K562 (cell line): ENCODE results near the gene SVEP1.

Experiments used
- CHD1 ChIP-seq: fragments of 200-600 bp; sonication (generic); IDR thresholded peaks from one replicate; pipeline ENCODE4 v1.6.1; 2012; ENCODE audit warnings: mild to moderate bottlenecking, moderate library complexity, low read length, inconsistent platforms
- KDM2B ChIP-seq: fragments of 250-450 bp; sonication (Bioruptor Pico); IDR thresholded peaks from 2 replicates; pipeline ENCODE4 v1.8.0; 2021; ENCODE audit warnings: mild to moderate bottlenecking, moderate library complexity
- NRF1 ChIP-seq, 2 experiments: fragments of 450-650 bp; IDR thresholded peaks in 1 of 2; conservative IDR thresholded peaks in 1 of 2; 2 replicates each; pipeline ENCODE4 v1.6.1; 2014; ENCODE audit warnings: mild to moderate bottlenecking in 2 of 2
- POLR2A ChIP-seq: fragments of 450-650 bp; conservative IDR thresholded peaks from 2 replicates; pipeline ENCODE4 v1.6.1; 2016
- TAF7 ChIP-seq: fragments of 450-650 bp; IDR thresholded peaks from 2 replicates; pipeline ENCODE4 v1.6.1; 2016; ENCODE audit warnings: missing genetic modification characterization, missing compliant biosample characterization
- ZNF133 ChIP-seq: fragments of 250-450 bp; sonication (Bioruptor Pico); IDR thresholded peaks from 2 replicates; pipeline ENCODE4 v1.4.0; 2020; ENCODE audit warnings: mild to moderate bottlenecking
- ZNF780A ChIP-seq: fragments of 250-450 bp; sonication (Bioruptor Pico); IDR thresholded peaks from 2 replicates; pipeline ENCODE4 v1.5.0; 2021; ENCODE audit warnings: mild to moderate bottlenecking
- ZZZ3 ChIP-seq: fragments of 450-650 bp; IDR thresholded peaks from 2 replicates; pipeline ENCODE4 v1.6.1; 2016; ENCODE audit warnings: antibody characterized with exemption, mild to moderate bottlenecking, moderate library complexity
- TF ChIP-seq, protein P1 (sequence below), 3 experiments: IDR thresholded peaks in 2 of 3; conservative IDR thresholded peaks in 1 of 3; 2 replicates each; pipeline ENCODE4 v1.5.1; 2011 to 2012; ENCODE audit warnings: low read length in 3 of 3, mild to moderate bottlenecking in 3 of 3, control low read depth in 2 of 3, improper control_type of control experiment in 1 of 3, inconsistent platforms in 1 of 3, low read depth in 1 of 3, mixed read lengths in 1 of 3, moderate library complexity in 1 of 3; ENCODE audit not compliant: insufficient read depth in 2 of 3
- TF ChIP-seq, protein P2 (sequence below): sonication (generic); formaldehyde crosslinking; IDR thresholded peaks from 2 replicates; pipeline ENCODE4 v1.8.0; 2022; ENCODE audit warnings: mild to moderate bottlenecking, low read depth, missing genetic modification reagents
- TF ChIP-seq, protein P3 (sequence below): sonication (generic); formaldehyde crosslinking; IDR thresholded peaks from 2 replicates; pipeline ENCODE4 v1.8.0; 2022; ENCODE audit warnings: missing genetic modification reagents, mild to moderate bottlenecking, moderate library complexity, borderline replicate concordance
- TF ChIP-seq, protein P4 (sequence below): fragments of 200-800 bp; sonication (Bioruptor generic); IDR thresholded peaks from 2 replicates; pipeline ENCODE4 v1.6.1; 2017; ENCODE audit warnings: missing genetic modification characterization, missing compliant biosample characterization

DNA sequence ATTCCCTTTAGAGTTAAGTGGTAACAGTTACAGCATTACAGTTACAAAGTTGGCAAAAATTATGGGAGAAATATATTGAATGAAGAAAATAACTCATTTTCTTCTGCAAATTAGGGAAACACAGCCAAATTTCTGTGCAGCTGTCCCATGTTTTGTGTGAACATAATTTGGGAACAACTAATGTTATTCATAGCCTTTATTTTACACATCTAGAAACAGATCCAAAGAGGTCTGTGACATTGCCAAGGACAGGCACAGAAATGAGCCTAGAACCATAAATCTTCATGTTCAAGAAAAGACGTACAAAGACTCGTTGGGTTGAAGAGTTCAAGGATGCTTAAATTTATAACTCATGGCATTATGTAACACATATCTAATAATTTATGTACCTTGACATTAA lies 127.8 kb downstream of the SVEP1 start:
- TF ChIP-seq TAF7 (tag) (no peak), KDM2B (no peak), CHD1 (no peak), POLR2A (no peak), ZNF780A (CRISPR knock-in tag) (no peak), ZZZ3 (no peak), NRF1 (conservative IDR thresholded peaks at IDR 0.05 in 1 of 2, IDR thresholded peaks at IDR 0.05 in 1 of 2) (no peak), ZNF133 (CRISPR knock-in tag) (no peak)
- TF ChIP-seq, protein P1, sequence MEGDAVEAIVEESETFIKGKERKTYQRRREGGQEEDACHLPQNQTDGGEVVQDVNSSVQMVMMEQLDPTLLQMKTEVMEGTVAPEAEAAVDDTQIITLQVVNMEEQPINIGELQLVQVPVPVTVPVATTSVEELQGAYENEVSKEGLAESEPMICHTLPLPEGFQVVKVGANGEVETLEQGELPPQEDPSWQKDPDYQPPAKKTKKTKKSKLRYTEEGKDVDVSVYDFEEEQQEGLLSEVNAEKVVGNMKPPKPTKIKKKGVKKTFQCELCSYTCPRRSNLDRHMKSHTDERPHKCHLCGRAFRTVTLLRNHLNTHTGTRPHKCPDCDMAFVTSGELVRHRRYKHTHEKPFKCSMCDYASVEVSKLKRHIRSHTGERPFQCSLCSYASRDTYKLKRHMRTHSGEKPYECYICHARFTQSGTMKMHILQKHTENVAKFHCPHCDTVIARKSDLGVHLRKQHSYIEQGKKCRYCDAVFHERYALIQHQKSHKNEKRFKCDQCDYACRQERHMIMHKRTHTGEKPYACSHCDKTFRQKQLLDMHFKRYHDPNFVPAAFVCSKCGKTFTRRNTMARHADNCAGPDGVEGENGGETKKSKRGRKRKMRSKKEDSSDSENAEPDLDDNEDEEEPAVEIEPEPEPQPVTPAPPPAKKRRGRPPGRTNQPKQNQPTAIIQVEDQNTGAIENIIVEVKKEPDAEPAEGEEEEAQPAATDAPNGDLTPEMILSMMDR (IDR thresholded peaks at IDR 0.05 in 2 of 3, conservative IDR thresholded peaks at IDR 0.05 in 1 of 3; ENCODE audit: insufficient read depth in 2 of 3, low read depth in 1 of 3, low read length in 3 of 3), result no peak
- TF ChIP-seq, protein P2, sequence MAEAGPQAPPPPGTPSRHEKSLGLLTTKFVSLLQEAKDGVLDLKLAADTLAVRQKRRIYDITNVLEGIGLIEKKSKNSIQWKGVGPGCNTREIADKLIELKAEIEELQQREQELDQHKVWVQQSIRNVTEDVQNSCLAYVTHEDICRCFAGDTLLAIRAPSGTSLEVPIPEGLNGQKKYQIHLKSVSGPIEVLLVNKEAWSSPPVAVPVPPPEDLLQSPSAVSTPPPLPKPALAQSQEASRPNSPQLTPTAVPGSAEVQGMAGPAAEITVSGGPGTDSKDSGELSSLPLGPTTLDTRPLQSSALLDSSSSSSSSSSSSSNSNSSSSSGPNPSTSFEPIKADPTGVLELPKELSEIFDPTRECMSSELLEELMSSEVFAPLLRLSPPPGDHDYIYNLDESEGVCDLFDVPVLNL (CRISPR knock-in tag), result no peak
- TF ChIP-seq, protein P3, sequence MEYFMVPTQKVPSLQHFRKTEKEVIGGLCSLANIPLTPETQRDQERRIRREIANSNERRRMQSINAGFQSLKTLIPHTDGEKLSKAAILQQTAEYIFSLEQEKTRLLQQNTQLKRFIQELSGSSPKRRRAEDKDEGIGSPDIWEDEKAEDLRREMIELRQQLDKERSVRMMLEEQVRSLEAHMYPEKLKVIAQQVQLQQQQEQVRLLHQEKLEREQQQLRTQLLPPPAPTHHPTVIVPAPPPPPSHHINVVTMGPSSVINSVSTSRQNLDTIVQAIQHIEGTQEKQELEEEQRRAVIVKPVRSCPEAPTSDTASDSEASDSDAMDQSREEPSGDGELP (CRISPR knock-in tag), result no peak
- TF ChIP-seq, protein P4, sequence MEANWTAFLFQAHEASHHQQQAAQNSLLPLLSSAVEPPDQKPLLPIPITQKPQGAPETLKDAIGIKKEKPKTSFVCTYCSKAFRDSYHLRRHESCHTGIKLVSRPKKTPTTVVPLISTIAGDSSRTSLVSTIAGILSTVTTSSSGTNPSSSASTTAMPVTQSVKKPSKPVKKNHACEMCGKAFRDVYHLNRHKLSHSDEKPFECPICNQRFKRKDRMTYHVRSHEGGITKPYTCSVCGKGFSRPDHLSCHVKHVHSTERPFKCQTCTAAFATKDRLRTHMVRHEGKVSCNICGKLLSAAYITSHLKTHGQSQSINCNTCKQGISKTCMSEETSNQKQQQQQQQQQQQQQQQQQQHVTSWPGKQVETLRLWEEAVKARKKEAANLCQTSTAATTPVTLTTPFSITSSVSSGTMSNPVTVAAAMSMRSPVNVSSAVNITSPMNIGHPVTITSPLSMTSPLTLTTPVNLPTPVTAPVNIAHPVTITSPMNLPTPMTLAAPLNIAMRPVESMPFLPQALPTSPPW (CRISPR knock-in tag), result no peak
